Naive thymus-derived CD4-positive, alpha-beta T cell (primary cell): Measurements from ENCODE around the gene TMEM50B. TPM values are rescaled to one million over a fixed set of nuclear protein-coding genes. Genes with fewer than 3 reads are reported as not detected.

Experiments
- ATAC-seq: fragments of 150-1000 bp; cut with Tn5 transposase; 2 replicates; pipeline ENCODE4 v1.10.0; 2021; ENCODE audit warnings: mild to moderate bottlenecking, moderate library complexity
- CTCF ChIA-PET: fragments of 350-600 bp; sonication (Branson Sonifier 250); formaldehyde crosslinking; loops from one replicate; lab custom pipeline; 2021; ENCODE audit warnings: antibody characterized with exemption; lab: Charles Lee
- POLR2A ChIA-PET: fragments of 350-600 bp; sonication (Branson Sonifier 250); formaldehyde crosslinking; loops from one replicate; lab custom pipeline; 2021; ENCODE audit warnings: antibody characterized with exemption, inconsistent platforms; lab: Charles Lee
- DNase-seq, 9 donors: peaks; one replicate each; pipeline versions ENCODE4 v3.0.0 to v3.0.0-alpha.2; 2020 to 2022; ENCODE audit warnings: mixed read lengths in 1 of 9
- H3K27ac ChIP-seq: one replicate; pipeline ENCODE4 v1.7.0; 2013; ENCODE audit warnings: mild to moderate bottlenecking, low read depth, low read length, moderate library complexity
- H3K27me3 ChIP-seq, 2 donors: one replicate each; pipeline ENCODE4 v1.7.0; 2013; ENCODE audit warnings: low read length in 2 of 2, mild to moderate bottlenecking in 2 of 2, moderate library complexity in 2 of 2; ENCODE audit not compliant: control insufficient read depth in 2 of 2, insufficient read depth in 2 of 2
- H3K36me3 ChIP-seq, 3 experiments: 1 replicate in 2 of 3; 2 replicates in 1 of 3; pipeline ENCODE4 v1.7.0; 2013; ENCODE audit warnings: low read length in 3 of 3, mild to moderate bottlenecking in 3 of 3, moderate library complexity in 1 of 3; ENCODE audit not compliant: insufficient read depth in 3 of 3, control insufficient read depth in 2 of 3
- H3K4me1 ChIP-seq, 2 donors: one replicate each; pipeline ENCODE4 v1.7.0; 2013; ENCODE audit warnings: low read length in 2 of 2, mild to moderate bottlenecking in 2 of 2, moderate library complexity in 1 of 2; ENCODE audit not compliant: control insufficient read depth in 2 of 2, insufficient read depth in 2 of 2
- H3K4me3 ChIP-seq: 2 replicates; pipeline ENCODE4 v1.7.0; 2013; ENCODE audit warnings: mild to moderate bottlenecking, low read length
- H3K9me3 ChIP-seq, 3 experiments: 1 replicate in 2 of 3; 2 replicates in 1 of 3; pipeline ENCODE4 v1.7.0; 2013; ENCODE audit warnings: low read length in 3 of 3; ENCODE audit not compliant: control insufficient read depth in 2 of 3
- H3K27ac Mint-ChIP-seq, 9 donors: one replicate each; pipeline ENCODE4 v1.8.0; 2020 to 2022; ENCODE audit warnings: mixed read lengths in 9 of 9, mild to moderate bottlenecking in 8 of 9, moderate library complexity in 5 of 9, inconsistent platforms in 2 of 9
- H3K27me3 Mint-ChIP-seq, 5 donors: one replicate each; pipeline ENCODE4 v1.8.0; 2021 to 2022; ENCODE audit warnings: mixed read lengths in 5 of 5, mild to moderate bottlenecking in 1 of 5
- H3K36me3 Mint-ChIP-seq, 5 donors: one replicate each; pipeline ENCODE4 v1.8.0; 2020 to 2022; ENCODE audit warnings: mixed read lengths in 5 of 5, mild to moderate bottlenecking in 3 of 5, inconsistent platforms in 1 of 5
- H3K4me1 Mint-ChIP-seq, 7 donors: one replicate each; pipeline ENCODE4 v1.8.0; 2020 to 2022; ENCODE audit warnings: mixed read lengths in 7 of 7, mild to moderate bottlenecking in 3 of 7, inconsistent platforms in 1 of 7
- H3K4me3 Mint-ChIP-seq, 10 donors: one replicate each; pipeline ENCODE4 v1.8.0; 2020 to 2022; ENCODE audit warnings: mild to moderate bottlenecking in 10 of 10, mixed read lengths in 10 of 10, moderate library complexity in 6 of 10, inconsistent platforms in 2 of 10
- H3K9me3 Mint-ChIP-seq, 11 donors: one replicate each; pipeline ENCODE4 v1.8.0; 2020 to 2022; ENCODE audit warnings: mixed read lengths in 11 of 11, mild to moderate bottlenecking in 4 of 11, inconsistent platforms in 1 of 11, moderate library complexity in 1 of 11
- intact Hi-C, 2 donors: fragments of 100-400 bp; cut with micrococcal nuclease; formaldehyde crosslinking; loops; one replicate each; pipeline ENCODE4 v1.15.1; 2023
- polyA plus RNA-seq, 2 donors: library from polyadenylated mRNA; unstranded; fragments of 300-500 nt; fragmentation: Illumina TruSeq; gene quantifications; one replicate each; pipeline ENCODE4 v1.2.3, GENCODE V29; 2021
- total RNA-seq, 6 experiments: library from RNA in 5 of 6; stranded (reverse) in 5 of 6; gene quantifications; 1 replicate in 5 of 6; 2 replicates in 1 of 6; pipeline ENCODE4 v1.2.3 and lab custom pipeline; 2021 to 2026

Gene TMEM50B
- total RNA-seq (100 to 1,000 TPM in 2 of 5 experiments, 10 to 100 TPM in 3; 38.3 to 108 (median 61.7) TPM), polyA plus RNA-seq (10 to 100 TPM; 37.0 to 46.5 TPM), total RNA-seq (lab: John Stamatoyannopoulos, UW) (50.9 reads per million, percentile 72 among the genes with 10 or more reads in this experiment)

DNA sequence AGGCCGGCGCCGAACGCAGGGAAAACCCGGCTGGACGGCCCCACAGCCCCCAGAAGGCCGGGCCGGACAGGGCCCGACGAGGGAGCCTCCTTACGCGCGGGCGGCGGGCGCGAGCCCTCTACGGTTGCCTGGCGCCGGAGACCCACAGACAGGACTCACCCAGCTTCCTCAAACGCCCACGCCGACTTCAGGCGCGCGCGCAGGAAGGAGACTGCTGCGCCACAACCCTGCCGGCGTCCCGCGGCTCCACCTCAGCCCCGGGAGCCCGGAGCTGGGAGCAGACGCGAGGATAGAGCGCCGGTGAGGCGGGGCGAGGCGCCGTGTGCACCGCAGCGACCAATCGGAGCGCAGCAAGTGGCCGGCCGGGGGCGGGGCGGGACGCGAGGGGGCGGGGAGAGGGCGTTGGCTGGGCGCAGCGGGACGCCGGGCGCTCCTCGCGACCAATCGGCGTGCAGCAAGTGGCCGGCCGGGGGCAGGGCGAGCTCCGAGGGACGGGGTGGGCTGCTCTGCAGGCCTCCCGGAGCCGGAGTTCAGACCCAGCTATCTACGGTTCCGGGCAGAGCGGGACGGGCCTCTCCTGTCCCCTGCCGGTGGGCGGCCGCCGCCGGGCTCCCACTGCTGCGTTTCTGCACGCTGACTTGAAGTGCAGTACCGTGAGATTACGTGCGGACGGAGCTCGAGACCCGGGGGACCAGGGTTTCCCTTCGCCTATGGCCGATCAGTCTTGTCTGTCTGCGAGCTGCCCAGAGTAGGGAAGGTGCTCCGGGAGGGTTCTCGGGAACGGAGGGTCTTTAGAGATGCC is at the start of gene TMEM50B:
TMEM50B (minus strand) TSS at position 296 of the 802 bp plus-strand sequence. CDS start 11,089 bp downstream, outside the sequence.
- Histone ChIP-seq H3K27me3 (no peaks in the 10 kb centered on the region), H3K36me3 (no peaks in the 10 kb centered on the region), H3K27ac (peak within 1 kb of the TSS; percentile 89), H3K4me3 (peak within 1 kb of the TSS; percentile 70), H3K9me3 (no peaks in the 10 kb centered on the region), H3K4me1 (peaks cover 0 to 5% of the 10 kb centered on the region in 2 donors)
- no peaks in the 10 kb centered on the region for H3K36me3 Mint-ChIP-seq
- H3K27me3 Mint-ChIP-seq = peaks cover 0 to 15% (median 0%) of the 10 kb centered on the region in 5 donors
- ChIA-PET POLR2A (interaction anchor here (0.5 to 4.2 kb wide), 33 partner anchors 9 to 867 kb away, joined by 3 to 108 read pairs (median 4); partner anchors contain the start of genes CFAP298, DNAJC28, DONSON and GART), CTCF (interaction anchor here (0.5 to 1.8 kb wide), 8 partner anchors 12 to 469 kb away, joined by 3 to 17 read pairs (median 4); partner anchors contain the start of genes DNAJC28 and GART)
- H3K27ac Mint-ChIP-seq = peak within 1 kb of the TSS; percentile 90 to 99 (median 95)
- H3K4me1 Mint-ChIP-seq = peaks cover 7 to 33% (median 21%) of the 10 kb centered on the region in 7 donors
- DNase-seq = peak; percentile 85 to 96 (median 94)
- peak; percentile 95 for ATAC-seq
- intact Hi-C loops = loop anchor here (1.0 to 10.0 kb wide), 13 partner anchors 11 to 1203 kb away; partner anchors contain the start of genes DNAJC28 (in 2 of the 2), DONSON (in 2 of the 2), GART (in 2 of the 2) and CRYZL1 (in 1 of the 2)
- peak within 1 kb of the TSS; percentile 87 to 96 (median 96) for H3K4me3 Mint-ChIP-seq
- H3K9me3 Mint-ChIP-seq = no peaks in the 10 kb centered on the region

DNA sequence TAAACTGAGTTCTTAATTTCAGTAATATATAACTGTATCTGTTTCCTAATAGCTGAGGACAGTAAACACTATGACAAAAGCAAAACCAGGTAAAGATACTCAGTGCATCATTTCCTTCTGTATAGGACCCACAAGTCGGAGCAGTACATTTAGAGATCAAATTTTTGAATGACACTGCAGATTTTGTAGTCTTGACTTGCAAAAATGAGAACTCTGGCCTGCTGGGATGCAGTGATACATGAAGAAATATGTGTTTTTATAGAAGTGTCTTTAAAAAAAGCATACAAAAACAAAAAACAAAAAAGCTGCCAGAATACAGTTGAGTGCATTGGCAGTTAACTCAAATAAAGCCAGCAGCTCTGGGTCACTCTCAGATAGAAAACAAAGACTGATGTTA is 43.2 kb upstream of the TMEM50B start:
- ChIA-PET POLR2A (interaction anchor here (1.6 kb wide), 1 partner anchor 18 kb away, joined by 5 read pairs; the partner anchor contains the start of gene GART), CTCF (no interaction called here)
- peaks cover 15 to 30% (median 18%) of the 10 kb centered on the region in 5 donors for H3K36me3 Mint-ChIP-seq
- Histone ChIP-seq H3K9me3 (no peaks in the 10 kb centered on the region), H3K27me3 (no peaks in the 10 kb centered on the region), H3K36me3 (peaks cover 0 to 50% (median 11%) of the 10 kb centered on the region in 3 experiments), H3K4me1 (no peaks in the 10 kb centered on the region), H3K4me3 (no peak overlapping the region), H3K27ac (no peak overlapping the region)
- no peaks in the 10 kb centered on the region for H3K9me3 Mint-ChIP-seq
- intact Hi-C loops = no loop called here
- H3K4me3 Mint-ChIP-seq = no peak overlapping the region
- H3K4me1 Mint-ChIP-seq = peaks cover 0 to 3% (median 0%) of the 10 kb centered on the region in 7 donors
- DNase-seq (no peak), ATAC-seq (no peak)
- no peaks in the 10 kb centered on the region for H3K27me3 Mint-ChIP-seq
- no peak overlapping the region for H3K27ac Mint-ChIP-seq

DNA sequence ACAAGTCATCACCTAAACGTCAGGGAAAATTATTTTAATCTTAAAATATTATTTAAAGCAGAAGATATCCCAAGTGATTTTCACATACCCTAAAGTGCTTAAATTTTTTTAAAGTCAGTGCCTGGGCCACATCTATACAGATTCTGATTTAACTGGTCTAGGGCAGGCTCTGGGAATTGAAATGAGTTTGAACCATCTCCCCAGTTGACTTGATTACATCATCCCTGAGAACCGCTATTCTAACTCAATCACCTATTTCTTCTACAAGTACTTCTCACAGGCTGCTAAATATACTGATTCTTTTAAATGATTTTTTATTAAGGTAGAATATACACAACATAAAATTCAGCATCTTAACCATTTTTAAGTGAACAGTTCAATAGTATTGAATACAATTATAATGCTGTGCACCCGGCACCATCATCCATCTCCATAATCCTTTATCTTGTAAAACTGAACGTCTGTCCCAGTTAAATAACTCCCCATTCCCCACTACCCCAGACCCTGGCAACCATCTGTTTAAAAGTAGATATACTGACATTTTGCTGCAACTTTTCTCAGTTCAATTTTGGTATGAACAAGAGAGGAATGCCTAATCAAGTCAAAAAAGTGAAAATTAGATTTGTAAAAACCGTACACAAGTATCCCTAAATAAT is 42.7 kb upstream of the TMEM50B start:
- peaks cover 0 to 3% (median 0%) of the 10 kb centered on the region in 7 donors for H3K4me1 Mint-ChIP-seq
- H3K27ac Mint-ChIP-seq = no peak overlapping the region
- peaks cover 15 to 32% (median 20%) of the 10 kb centered on the region in 5 donors for H3K36me3 Mint-ChIP-seq
- ChIA-PET CTCF (no interaction called here), POLR2A (interaction anchor here (1.6 kb wide), 1 partner anchor 19 kb away, joined by 5 read pairs; the partner anchor contains the start of gene GART)
- Histone ChIP-seq H3K9me3 (no peaks in the 10 kb centered on the region), H3K27ac (no peak overlapping the region), H3K27me3 (no peaks in the 10 kb centered on the region), H3K4me1 (no peaks in the 10 kb centered on the region), H3K36me3 (peaks cover 0 to 50% (median 5%) of the 10 kb centered on the region in 3 experiments), H3K4me3 (no peak overlapping the region)
- no peaks in the 10 kb centered on the region for H3K9me3 Mint-ChIP-seq
- no peak overlapping the region for H3K4me3 Mint-ChIP-seq
- H3K27me3 Mint-ChIP-seq = no peaks in the 10 kb centered on the region
- intact Hi-C loops = no loop called here
- ATAC-seq = no peak
- DNase-seq = no peak

DNA sequence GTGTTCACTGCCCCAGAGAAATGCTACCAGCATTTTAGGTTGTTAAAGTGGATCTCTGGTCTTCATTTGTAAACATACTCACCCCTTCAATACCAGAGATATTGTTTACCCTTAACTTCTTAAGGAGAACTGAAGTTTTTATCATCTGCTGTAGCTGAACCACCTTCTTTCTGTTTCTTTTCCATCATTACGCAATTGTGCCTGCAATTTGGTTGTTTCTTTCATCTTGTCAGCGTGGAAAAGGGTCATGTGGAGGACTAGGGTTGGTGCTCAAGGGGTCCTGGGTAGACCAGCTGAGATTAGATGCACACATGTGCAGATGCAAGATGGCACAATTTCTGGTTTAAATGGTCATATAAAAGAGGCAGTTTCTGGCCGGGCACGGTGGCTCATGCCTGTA is 39.1 kb upstream of the TMEM50B start:
- intact Hi-C loops = no loop called here
- no peak for DNase-seq
- Histone ChIP-seq H3K36me3 (peaks cover 0 to 59% (median 16%) of the 10 kb centered on the region in 3 experiments), H3K27ac (no peak overlapping the region), H3K4me3 (no peak overlapping the region), H3K27me3 (no peaks in the 10 kb centered on the region), H3K9me3 (no peaks in the 10 kb centered on the region), H3K4me1 (no peaks in the 10 kb centered on the region)
- peaks cover 23 to 51% (median 40%) of the 10 kb centered on the region in 5 donors for H3K36me3 Mint-ChIP-seq
- H3K27me3 Mint-ChIP-seq = no peaks in the 10 kb centered on the region
- ATAC-seq = no peak
- no peaks in the 10 kb centered on the region for H3K9me3 Mint-ChIP-seq
- POLR2A ChIA-PET = interaction anchor here (0.6 to 1.2 kb wide), 2 partner anchors 39 to 85 kb away, joined by 3 read pairs; partner anchors contain the start of gene TMEM50B
- H3K4me1 Mint-ChIP-seq = peaks cover 0 to 16% (median 0%) of the 10 kb centered on the region in 7 donors
- CTCF ChIA-PET = interaction anchor here (0.7 kb wide), 1 partner anchor 674 kb away, joined by 3 read pairs; no protein-coding TSS in a partner anchor
- H3K27ac Mint-ChIP-seq = peak overlapping the region in 1 of 9 donors; percentile 41
- no peak overlapping the region for H3K4me3 Mint-ChIP-seq

DNA sequence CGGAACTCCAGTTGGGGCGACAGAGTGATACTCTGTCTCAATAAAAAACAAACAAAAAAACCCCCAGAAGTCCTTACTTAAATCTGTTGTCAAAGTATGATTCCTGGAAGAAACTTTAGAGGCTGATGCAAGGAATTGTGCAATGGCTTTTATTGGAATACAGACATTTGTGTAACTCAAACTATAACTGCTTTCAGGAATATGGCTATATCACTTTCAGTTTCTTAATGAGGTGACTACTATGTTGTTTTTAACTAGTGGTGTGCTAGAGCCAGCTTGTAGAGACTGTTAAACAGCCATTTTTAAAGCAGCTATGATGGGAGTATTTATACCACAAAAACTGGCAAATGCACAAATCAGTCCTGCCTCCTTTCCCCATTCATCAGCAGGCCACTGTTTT is 34.5 kb upstream of the TMEM50B start:
- H3K27me3 ChIP-seq = no peaks in the 10 kb centered on the region
- Mint-ChIP-seq H3K9me3 (no peaks in the 10 kb centered on the region), H3K27ac (peak overlapping the region in 1 of 9 donors; percentile 79), H3K36me3 (peaks cover 22 to 60% (median 46%) of the 10 kb centered on the region in 5 donors), H3K27me3 (no peaks in the 10 kb centered on the region), H3K4me3 (peak overlapping the region in 1 of 10 donors; percentile 28), H3K4me1 (peaks cover 0 to 16% (median 0%) of the 10 kb centered on the region in 7 donors)
- ATAC-seq (no peak), DNase-seq (no peak)
- H3K36me3 ChIP-seq = peaks cover 8 to 81% (median 16%) of the 10 kb centered on the region in 3 experiments
- no peak overlapping the region for H3K4me3 ChIP-seq
- intact Hi-C loops = no loop called here
- no peaks in the 10 kb centered on the region for H3K9me3 ChIP-seq
- ChIA-PET POLR2A (no interaction called here), CTCF (no interaction called here)
- H3K4me1 ChIP-seq = no peaks in the 10 kb centered on the region
- H3K27ac ChIP-seq = no peak overlapping the region

DNA sequence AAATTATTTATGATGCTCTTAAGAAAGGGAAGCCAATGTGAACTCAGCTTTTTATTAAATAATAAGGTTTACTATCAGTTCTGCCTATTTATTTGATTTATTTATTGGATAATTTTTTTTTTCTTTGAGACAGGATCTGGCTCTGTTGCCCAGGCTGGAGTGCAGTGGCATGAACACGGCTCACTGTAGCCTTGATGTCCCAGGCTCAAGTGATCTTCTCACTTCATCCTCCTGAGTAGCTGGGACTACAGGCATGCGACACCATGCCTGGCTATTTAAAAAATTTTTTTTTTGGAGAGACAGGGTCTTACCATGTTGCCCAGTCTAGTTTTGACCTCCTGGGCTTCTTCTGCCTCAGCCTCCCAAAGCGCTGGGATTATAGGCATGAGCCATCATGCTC is 32.7 kb upstream of the TMEM50B start:
- intact Hi-C loops = no loop called here
- Mint-ChIP-seq H3K27ac (no peak overlapping the region), H3K4me3 (no peak overlapping the region), H3K4me1 (peaks cover 0 to 13% (median 0%) of the 10 kb centered on the region in 7 donors), H3K27me3 (no peaks in the 10 kb centered on the region), H3K36me3 (peaks cover 16 to 62% (median 46%) of the 10 kb centered on the region in 5 donors), H3K9me3 (peaks cover 0 to 2% (median 0%) of the 10 kb centered on the region in 11 donors)
- Histone ChIP-seq H3K4me3 (no peak overlapping the region), H3K4me1 (no peaks in the 10 kb centered on the region), H3K27ac (no peak overlapping the region), H3K27me3 (no peaks in the 10 kb centered on the region), H3K9me3 (no peaks in the 10 kb centered on the region), H3K36me3 (peaks cover 8 to 71% (median 16%) of the 10 kb centered on the region in 3 experiments)
- DNase-seq (no peak), ATAC-seq (no peak)
- CTCF ChIA-PET = no interaction called here
- POLR2A ChIA-PET = interaction anchor here (0.6 kb wide), 1 partner anchor 14 kb away, joined by 5 read pairs; no protein-coding TSS in a partner anchor
